PFSK-1 (cell line): ENCODE results near the gene RLN3. TPM values are rescaled to one million over a fixed set of nuclear protein-coding genes. Genes with fewer than 3 reads are reported as not detected.

Experiments used
- FOXP2 ChIP-seq: optimal IDR thresholded peaks from 2 replicates; pipeline ENCODE3; 2011; ENCODE audit warnings: borderline replicate concordance, control low read depth, inconsistent platforms; ENCODE audit not compliant: insufficient read depth; ENCODE audit errors: extremely low read length, extremely low read depth
- POLR2AphosphoS5 ChIP-seq: IDR thresholded peaks from 2 replicates; pipeline ENCODE4 v1.6.1; 2012; ENCODE audit warnings: low read depth, mild to moderate bottlenecking, control low read depth, low read length, moderate library complexity
- SIN3A ChIP-seq: IDR thresholded peaks from 2 replicates; pipeline ENCODE4 v1.6.1; 2012; ENCODE audit warnings: mild to moderate bottlenecking, low read length, moderate library complexity, borderline replicate concordance; ENCODE audit not compliant: insufficient read depth
- TAF1 ChIP-seq: IDR thresholded peaks from 2 replicates; pipeline ENCODE4 v1.6.1; 2012; ENCODE audit warnings: low read length, control low read depth, borderline replicate concordance; ENCODE audit not compliant: insufficient read depth
- polyA plus RNA-seq: library from polyadenylated mRNA; unstranded; fragments of >200 nt; gene quantifications from one replicate; pipeline ENCODE4 v1.2.1, GENCODE V29; 2012; ENCODE audit warnings: low read depth, missing spikeins; ENCODE audit not compliant: insufficient read length
- TF ChIP-seq, protein P1 (sequence below), 2 experiments: IDR thresholded peaks; 2 replicates each; pipeline versions ENCODE4 v1.6.1 to v1.8.0; 2011 to 2012; ENCODE audit warnings: low read depth in 2 of 2, low read length in 2 of 2, control low read depth in 1 of 2, inconsistent platforms in 1 of 2, mild to moderate bottlenecking in 1 of 2, moderate library complexity in 1 of 2; ENCODE audit not compliant: insufficient read depth in 1 of 2

Gene RLN3, protein sequence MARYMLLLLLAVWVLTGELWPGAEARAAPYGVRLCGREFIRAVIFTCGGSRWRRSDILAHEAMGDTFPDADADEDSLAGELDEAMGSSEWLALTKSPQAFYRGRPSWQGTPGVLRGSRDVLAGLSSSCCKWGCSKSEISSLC
- polyA plus RNA-seq, result not detected

DNA sequence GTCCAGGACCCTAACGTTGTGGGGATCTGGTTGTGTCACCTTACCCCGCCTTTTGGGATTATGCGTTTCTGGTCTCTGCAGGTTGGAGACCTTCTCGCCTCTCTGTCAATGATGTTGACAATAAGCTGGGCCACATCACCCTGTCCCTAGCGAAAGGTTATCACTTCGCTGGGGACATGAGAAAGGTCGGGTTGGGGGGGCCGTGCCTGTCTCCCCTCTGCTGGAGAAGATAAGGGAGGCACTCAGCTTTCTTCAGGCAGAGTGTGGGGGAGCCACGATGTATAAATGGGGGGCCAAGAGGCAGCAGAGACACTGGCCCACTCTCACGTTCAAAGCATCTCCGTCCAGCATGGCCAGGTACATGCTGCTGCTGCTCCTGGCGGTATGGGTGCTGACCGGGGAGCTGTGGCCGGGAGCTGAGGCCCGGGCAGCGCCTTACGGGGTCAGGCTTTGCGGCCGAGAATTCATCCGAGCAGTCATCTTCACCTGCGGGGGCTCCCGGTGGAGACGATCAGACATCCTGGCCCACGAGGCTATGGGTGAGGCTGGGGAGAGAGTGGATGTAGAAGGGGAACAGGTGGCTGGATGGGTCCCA, at the start of gene RLN3:
TSS of gene RLN3 (plus strand) at position 293 of the 595 bp plus-strand sequence. CDS start at position 350, 57 bp downstream.
- no peak for TF ChIP-seq SIN3A
- TF ChIP-seq FOXP2, result no peak
- TF ChIP-seq, protein P1, sequence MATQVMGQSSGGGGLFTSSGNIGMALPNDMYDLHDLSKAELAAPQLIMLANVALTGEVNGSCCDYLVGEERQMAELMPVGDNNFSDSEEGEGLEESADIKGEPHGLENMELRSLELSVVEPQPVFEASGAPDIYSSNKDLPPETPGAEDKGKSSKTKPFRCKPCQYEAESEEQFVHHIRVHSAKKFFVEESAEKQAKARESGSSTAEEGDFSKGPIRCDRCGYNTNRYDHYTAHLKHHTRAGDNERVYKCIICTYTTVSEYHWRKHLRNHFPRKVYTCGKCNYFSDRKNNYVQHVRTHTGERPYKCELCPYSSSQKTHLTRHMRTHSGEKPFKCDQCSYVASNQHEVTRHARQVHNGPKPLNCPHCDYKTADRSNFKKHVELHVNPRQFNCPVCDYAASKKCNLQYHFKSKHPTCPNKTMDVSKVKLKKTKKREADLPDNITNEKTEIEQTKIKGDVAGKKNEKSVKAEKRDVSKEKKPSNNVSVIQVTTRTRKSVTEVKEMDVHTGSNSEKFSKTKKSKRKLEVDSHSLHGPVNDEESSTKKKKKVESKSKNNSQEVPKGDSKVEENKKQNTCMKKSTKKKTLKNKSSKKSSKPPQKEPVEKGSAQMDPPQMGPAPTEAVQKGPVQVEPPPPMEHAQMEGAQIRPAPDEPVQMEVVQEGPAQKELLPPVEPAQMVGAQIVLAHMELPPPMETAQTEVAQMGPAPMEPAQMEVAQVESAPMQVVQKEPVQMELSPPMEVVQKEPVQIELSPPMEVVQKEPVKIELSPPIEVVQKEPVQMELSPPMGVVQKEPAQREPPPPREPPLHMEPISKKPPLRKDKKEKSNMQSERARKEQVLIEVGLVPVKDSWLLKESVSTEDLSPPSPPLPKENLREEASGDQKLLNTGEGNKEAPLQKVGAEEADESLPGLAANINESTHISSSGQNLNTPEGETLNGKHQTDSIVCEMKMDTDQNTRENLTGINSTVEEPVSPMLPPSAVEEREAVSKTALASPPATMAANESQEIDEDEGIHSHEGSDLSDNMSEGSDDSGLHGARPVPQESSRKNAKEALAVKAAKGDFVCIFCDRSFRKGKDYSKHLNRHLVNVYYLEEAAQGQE (IDR thresholded peaks at IDR 0.05; ENCODE audit: insufficient read depth in 1 of 2, low read depth in 2 of 2, low read length in 2 of 2), result no peak
- no peak for TF ChIP-seq POLR2AphosphoS5
- no peak for TF ChIP-seq TAF1

DNA sequence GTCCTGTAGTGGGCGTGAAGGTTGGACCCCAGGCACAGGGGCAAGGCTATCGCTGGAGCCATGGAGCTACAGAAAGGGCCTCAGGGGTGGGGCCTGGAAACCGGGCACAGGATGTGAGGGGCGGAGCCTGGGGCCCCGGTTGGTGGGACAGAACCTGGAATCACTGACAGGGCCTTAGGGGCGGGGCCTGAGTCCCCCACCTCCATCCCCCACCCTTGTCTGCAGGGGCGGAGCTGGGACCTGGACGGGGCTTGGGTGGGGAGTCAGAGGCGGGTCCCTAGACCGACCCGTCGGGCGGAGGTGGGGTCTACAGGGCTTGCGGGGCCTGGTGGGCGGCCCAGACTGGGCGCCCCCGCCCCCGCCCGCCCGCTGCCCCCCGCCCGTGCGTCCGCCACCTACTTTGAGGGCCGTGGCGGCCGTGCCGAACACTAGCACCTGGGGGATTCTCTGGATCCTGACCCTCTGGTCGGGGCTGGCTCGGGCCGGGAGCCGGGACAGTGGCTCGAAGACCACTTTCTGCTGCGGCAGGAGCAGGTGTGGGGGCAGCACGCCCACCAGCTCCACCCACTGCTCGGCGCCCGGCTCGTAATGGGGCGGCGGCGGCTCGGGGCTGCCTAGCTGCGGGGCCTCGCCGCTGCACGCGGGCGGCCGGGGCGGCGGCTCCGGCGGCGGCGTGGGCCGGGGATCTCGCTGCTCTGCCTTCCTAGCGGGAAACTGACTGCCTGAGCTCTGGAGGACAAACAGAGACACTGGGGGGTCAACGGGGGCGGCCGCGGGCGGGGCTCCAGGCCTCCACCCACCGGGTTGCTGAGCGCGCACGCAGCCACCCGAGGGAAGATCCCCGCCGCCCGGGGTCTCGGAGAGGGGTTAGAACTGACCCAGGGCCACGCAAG, 49.4 kb upstream of the RLN3 start:
- TF ChIP-seq TAF1 (no peak), POLR2AphosphoS5 (no peak), SIN3A (no peak)

DNA sequence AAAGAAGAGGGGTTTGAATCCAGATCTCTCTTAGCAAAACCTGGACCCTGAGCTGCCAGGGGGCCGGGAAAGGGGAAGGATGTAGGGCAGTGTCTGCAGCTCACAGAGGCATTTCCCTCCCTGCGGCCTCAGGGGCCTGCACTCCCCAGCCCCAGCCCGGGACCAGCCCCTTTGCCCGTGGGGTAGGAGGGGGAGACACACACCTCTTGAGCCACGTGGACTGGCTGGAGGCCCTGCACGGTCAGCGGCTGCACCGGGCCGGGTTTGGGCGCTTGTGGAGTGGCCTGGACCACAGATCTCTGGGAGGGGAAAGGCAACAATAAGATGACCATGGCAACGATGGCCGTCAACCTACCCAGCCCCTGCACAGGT, 48.7 kb upstream of the RLN3 start:
- TF ChIP-seq TAF1 (no peak), POLR2AphosphoS5 (no peak), FOXP2 (no peak), SIN3A (no peak)
- TF ChIP-seq, protein P1 (IDR thresholded peaks at IDR 0.05; ENCODE audit: insufficient read depth in 1 of 2, low read depth in 2 of 2, low read length in 2 of 2), result no peak

DNA sequence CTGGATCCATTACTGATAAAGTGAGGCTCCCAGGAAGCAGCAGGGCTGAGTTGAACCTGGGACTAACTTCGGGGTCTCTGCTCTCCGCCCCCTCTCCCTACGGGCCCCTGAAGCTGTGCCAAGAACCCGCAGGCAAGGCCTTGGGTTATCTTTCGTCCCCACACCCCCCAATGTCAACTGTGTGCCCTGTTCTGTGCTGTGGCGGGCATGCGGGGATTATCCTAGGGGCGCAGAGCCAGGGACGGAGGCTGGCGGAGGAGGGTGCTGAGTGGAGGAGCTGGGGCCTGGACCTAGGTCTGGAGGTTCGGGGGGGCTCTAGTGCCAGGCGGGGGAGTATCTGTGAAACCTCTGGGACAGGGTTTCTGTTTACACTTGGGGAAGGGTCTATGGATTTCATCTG, 48.3 kb upstream of the RLN3 start:
- TF ChIP-seq FOXP2, result no peak
- no peak for TF ChIP-seq SIN3A
- no peak for TF ChIP-seq POLR2AphosphoS5
- TF ChIP-seq, protein P1 (IDR thresholded peaks at IDR 0.05; ENCODE audit: insufficient read depth in 1 of 2, low read depth in 2 of 2, low read length in 2 of 2), result no peak
- no peak for TF ChIP-seq TAF1

DNA sequence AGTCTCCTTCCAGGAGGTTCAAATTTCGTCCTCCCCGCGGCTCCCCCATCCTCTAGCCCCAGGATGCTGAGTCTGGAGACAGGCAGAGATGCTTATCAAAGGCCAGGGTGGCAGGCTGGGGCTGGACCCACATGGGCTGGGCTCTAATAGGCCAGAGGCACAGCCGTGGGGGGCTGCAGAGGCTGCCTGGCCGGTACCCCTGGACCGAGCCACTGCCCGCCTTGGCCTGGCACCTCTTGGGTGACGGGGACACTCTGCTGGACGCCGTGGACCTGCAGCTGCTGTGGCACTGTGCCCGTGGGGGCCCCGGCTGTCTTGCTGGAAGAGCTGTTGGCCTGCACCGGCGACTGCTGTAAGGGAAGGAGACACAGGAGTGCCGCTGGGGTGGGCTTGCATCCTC, 47.6 kb upstream of the RLN3 start:
- TF ChIP-seq FOXP2 (no peak), SIN3A (no peak), POLR2AphosphoS5 (no peak), TAF1 (no peak)
- TF ChIP-seq, protein P1 (IDR thresholded peaks at IDR 0.05; ENCODE audit: insufficient read depth in 1 of 2, low read depth in 2 of 2, low read length in 2 of 2), result no peak
